ENCODE results near the gene KCNQ1. TPM values are rescaled to one million over a fixed set of nuclear protein-coding genes. Genes with fewer than 3 reads are reported as not detected.

KCNQ1 gene
- total RNA-seq, 3 donors from 2014 or later = 15.5 to 44.7 (median 37.4) TPM

DNA sequence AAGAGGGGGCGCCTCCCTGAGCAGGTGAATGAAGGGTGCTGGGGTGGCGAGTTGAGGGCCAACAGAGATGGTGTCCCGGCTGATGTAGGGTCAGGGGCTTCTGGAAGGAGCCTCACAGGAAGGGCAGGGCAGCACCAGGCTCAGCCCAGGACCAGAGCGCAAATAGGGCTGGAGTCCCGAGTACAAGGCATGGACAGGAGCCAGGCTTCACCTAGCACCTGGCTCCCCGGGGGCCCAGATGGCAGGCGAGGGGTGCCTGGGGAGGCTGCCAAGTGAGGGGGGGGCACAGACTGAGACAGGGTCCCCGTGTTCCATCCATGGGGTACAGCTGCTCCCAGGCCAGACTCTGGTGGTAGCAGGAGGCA is 105.8 kb downstream of the KCNQ1 start:
- Histone ChIP-seq H3K4me1 (ENCODE audit: low read depth) (no peaks in the 10 kb centered on the region), H3K36me3 (ENCODE audit: low read depth) (no peaks in the 10 kb centered on the region), H3K9me3 (no peaks in the 10 kb centered on the region), H3K4me3 (no peak overlapping the region)
- TF ChIP-seq, protein P1, sequence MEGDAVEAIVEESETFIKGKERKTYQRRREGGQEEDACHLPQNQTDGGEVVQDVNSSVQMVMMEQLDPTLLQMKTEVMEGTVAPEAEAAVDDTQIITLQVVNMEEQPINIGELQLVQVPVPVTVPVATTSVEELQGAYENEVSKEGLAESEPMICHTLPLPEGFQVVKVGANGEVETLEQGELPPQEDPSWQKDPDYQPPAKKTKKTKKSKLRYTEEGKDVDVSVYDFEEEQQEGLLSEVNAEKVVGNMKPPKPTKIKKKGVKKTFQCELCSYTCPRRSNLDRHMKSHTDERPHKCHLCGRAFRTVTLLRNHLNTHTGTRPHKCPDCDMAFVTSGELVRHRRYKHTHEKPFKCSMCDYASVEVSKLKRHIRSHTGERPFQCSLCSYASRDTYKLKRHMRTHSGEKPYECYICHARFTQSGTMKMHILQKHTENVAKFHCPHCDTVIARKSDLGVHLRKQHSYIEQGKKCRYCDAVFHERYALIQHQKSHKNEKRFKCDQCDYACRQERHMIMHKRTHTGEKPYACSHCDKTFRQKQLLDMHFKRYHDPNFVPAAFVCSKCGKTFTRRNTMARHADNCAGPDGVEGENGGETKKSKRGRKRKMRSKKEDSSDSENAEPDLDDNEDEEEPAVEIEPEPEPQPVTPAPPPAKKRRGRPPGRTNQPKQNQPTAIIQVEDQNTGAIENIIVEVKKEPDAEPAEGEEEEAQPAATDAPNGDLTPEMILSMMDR (IDR thresholded peaks at IDR 0.05) = no peak
- no peak for ATAC-seq
- intact Hi-C loops (cut with DNase I, micrococcal nuclease) = no loop called here
- DNase-seq = peak in 1 of 3 donors; percentile 22

DNA sequence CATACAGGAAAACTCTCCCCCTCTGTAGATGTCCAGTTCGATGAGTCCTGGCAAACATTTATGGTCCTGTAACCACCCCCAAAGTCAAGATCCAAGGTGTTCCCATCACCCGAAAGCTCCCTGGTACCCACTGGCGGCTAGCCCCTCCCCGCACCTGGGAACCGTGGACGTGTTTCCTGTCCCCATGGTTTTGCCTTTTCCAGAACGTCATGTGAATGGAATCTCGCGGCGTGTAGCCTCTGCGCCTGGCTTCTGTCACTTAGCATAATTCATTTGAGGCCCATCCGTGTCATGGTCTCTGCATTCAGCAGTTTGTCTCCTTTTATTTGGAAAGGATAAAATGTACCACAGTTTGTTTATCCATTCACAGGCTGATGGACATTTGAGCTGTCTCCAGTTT is 106.3 kb downstream of the KCNQ1 start:
- DNase-seq (peak in 2 of 3 donors; percentile 16 to 22), ATAC-seq (no peak)
- TF ChIP-seq, protein P1 (IDR thresholded peaks at IDR 0.05) = no peak
- Histone ChIP-seq H3K36me3 (ENCODE audit: low read depth) (no peaks in the 10 kb centered on the region), H3K4me1 (ENCODE audit: low read depth) (no peaks in the 10 kb centered on the region), H3K9me3 (no peaks in the 10 kb centered on the region), H3K4me3 (no peak overlapping the region)
- intact Hi-C loops (cut with DNase I, micrococcal nuclease) = no loop called here

DNA sequence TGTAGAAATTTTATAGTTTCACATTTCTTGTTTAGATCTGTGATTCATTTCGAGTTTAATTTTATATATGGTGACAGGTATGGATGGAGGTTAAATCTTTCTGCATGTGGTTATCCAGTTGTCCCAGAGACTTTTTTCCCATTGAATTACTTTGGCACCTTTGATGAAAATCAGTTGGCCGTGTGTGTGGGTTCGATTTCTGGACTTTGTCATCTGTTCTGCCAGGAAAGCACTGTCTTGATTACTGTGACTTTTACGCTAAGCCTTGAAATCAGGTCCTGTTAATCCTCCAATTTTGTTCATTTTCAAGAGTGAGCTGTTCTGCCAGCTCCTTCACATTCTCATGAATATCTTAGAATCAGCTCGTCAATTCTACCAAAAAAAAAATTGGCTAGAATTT is 107.4 kb downstream of the KCNQ1 start:
- no peak for DNase-seq
- no peaks in the 10 kb centered on the region for H3K9me3 ChIP-seq
- TF ChIP-seq, protein P1 (IDR thresholded peaks at IDR 0.05) = no peak
- intact Hi-C loops (cut with DNase I, micrococcal nuclease) = no loop called here
- no peak overlapping the region for H3K4me3 ChIP-seq
- H3K4me1 ChIP-seq (ENCODE audit: low read depth) = no peaks in the 10 kb centered on the region
- no peak for ATAC-seq
- H3K36me3 ChIP-seq (ENCODE audit: low read depth) = no peaks in the 10 kb centered on the region

DNA sequence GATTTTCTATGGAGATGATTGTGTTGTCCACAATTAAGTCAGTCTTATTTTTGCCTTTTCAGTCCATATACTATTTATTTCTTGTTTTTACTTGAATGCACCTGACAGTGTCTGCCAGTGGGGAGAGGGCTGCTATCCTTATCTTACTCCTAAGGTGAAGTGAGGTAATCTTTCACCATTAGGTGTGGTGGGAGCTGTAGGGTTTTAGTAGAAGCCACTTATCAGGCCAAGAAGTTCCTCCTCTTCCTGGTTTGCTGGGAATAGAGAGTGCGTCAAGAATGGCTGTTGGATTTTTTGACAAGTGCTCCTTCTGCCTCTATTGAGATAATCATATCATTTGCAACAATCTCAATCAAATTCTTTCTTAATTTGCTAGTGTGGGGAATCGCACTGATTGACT is 108.4 kb downstream of the KCNQ1 start:
- TF ChIP-seq, protein P1 (IDR thresholded peaks at IDR 0.05) = no peak
- no peak overlapping the region for H3K4me3 ChIP-seq
- H3K4me1 ChIP-seq (ENCODE audit: low read depth) = no peaks in the 10 kb centered on the region
- DNase-seq (no peak), ATAC-seq (no peak)
- H3K9me3 ChIP-seq = no peaks in the 10 kb centered on the region
- intact Hi-C loops (cut with DNase I, micrococcal nuclease) = no loop called here
- no peaks in the 10 kb centered on the region for H3K36me3 ChIP-seq (ENCODE audit: low read depth)

DNA sequence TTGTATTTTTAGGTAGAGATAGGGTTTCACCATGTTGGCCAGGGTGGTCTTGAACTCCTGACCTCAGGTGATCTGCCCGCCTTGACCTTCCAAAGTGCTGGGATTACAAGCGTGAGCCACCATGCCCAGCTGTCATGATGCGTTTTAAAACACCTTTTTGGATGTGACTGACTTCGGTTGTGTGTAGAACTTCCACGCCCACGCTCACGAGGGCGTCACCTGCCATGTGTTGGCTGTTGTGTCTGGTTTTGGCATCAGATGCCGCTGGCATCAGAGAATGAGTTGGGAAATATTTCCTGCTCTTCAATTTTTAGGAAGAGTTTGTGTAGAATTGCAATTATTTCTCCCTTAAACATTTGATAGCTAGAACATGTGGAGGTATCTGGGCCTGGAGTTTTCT is 109.1 kb downstream of the KCNQ1 start:
- Histone ChIP-seq H3K4me3 (no peak overlapping the region), H3K4me1 (ENCODE audit: low read depth) (no peaks in the 10 kb centered on the region), H3K36me3 (ENCODE audit: low read depth) (no peaks in the 10 kb centered on the region), H3K9me3 (no peaks in the 10 kb centered on the region)
- intact Hi-C loops (cut with DNase I, micrococcal nuclease) = no loop called here
- TF ChIP-seq, protein P1 (IDR thresholded peaks at IDR 0.05) = no peak
- DNase-seq (peak in 2 of 3 donors; percentile 8 to 23), ATAC-seq (no peak)
